SHP77 (cell line): ENCODE data around the gene ZNF689.
"Not testable (repeated sequence)": the region's sequence is repeated elsewhere in the genome, so short reads cannot be mapped to it uniquely, and the experiment has no call there.

ENCODE experiments used
- DNase-seq, 2 experiments: peaks; one replicate each; lab custom pipeline; 2025; lab: John Stamatoyannopoulos, UW

ZNF689 gene

DNA sequence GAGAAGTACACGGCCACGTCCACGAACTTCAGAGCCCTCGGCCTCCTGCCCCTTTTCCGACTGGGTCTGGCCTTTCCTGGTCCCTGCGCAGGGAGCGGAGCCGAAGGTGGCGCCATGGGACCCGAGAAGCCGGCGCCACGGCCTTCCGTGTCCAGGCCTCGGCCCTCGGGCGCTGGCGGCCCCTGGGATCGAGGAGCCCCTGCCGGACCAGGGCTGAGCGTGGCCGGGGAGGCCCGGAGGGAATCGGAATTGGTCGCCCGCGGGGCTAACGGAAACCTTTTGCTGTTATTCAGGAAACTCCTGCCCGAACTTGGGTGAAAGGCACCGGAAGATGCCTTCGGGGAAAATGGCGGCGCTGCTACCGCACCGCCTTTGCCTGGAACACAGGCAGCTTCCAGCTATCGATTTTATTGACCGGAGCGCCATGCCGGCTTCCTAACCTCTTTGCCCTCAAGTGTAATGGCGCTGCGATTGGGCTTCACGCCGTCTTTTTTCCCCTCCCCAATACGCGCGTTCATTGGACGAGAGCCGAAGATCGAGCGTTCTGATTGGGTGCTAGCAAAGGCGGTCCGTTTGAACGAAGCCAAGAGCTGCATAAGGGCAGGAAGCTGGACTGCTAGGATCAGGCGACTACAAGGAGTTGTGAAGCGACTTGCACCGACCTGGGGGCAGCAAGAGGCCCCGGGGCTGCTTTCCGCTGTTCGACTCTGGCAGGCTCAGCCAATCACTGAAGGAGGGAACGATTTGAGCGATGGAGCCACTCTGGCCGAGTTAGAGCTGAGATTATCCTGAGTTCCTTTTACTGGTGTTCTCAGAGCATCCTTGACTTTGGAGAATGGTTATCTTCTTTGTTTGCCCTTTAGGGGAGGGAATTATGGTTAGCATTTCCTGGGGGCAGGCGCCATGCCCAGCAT is at the start of gene ZNF689:
ZNF689 (minus strand) TSS at position 464 of the 914 bp plus-strand sequence; CDS start at position 116, 348 bp downstream.
- DNase-seq: peak; percentile 98

DNA sequence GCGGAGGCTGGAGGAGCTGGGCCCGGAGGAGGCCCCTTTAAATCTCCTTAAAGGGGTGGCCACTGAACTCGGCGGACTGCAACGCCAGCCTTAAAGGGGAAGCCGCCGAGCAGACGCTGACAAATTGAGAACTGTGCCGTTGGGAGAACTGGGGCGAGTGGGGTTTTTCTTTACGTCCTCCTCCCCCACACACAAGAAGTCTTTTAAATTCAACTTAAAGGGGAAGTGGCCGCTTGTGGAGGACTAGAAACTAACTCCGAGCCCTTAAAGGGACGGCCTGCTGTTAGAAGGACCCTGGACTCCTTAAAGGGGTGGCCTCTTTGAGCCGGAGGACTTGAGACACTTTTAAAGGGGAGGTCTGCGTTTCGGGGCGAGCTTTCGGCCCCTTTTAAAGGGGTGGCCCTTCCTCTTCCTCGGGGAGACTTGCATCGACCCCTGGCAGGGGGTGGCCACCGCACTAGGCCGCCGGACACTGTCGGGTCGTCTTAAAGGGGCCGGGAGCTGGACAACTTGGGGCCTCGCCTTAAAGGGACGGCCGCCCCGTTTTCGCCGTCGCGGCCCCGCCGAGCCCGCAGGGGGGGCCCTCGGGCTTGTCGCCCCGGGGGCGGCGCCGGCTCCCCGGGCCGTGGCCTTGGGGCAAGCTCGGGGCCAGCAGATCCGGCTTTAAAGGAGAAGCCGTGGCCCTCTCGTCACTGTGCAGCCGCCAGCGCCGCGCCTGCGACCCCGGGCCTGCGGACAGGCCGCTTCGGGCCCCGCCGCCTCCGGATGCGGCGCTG is 48.7 kb upstream of the ZNF689 start:
- DNase-seq: peak; percentile 94 to 96

DNA sequence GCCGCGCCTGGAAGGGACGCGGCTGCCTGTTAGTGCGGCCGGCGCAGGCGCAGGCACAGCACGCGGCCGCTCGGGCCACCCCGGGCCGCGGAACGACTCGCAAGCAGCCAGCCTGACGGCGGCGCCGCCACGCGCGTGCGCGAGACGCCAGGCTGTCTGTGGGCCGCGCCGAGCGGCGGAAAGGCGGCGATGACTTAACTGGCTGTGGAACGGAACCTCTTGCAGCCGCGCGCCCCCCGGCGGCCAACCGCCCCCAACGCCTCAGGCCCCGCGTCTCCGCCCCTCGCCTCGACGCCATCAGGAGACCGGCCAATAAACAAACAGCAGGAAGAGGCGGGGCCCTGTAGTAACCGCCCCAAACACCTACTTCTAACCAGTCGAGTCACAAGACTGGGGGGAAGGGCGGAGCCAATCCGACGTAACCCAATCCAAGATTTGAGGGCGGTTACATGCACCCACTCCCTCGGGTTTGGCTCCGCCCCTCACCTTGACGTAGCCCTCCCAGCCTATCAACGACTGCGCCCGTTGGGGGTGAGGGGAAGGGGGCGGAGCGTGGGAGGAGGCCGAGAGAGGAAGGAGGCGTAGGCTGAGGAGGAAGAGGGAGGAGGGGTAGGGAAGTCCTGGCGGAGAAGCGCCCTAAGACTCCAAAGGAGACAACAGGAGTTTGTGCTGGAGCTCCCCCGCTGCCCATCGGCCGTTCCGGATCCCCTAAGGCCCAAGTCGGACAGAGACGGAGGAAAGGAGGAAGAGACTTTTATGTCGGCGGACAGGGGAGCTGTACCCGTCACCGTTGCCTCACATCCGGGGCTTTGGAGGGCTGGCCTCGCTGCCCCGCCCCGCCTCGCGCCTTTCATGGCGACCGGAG is 47.9 kb upstream of the ZNF689 start, which contains the start of gene FBRS:
FBRS (plus strand) TSS at position 566 of the 865 bp plus-strand sequence. CDS start 1,088 bp downstream, outside the sequence.
- DNase-seq: peak; percentile 100

DNA sequence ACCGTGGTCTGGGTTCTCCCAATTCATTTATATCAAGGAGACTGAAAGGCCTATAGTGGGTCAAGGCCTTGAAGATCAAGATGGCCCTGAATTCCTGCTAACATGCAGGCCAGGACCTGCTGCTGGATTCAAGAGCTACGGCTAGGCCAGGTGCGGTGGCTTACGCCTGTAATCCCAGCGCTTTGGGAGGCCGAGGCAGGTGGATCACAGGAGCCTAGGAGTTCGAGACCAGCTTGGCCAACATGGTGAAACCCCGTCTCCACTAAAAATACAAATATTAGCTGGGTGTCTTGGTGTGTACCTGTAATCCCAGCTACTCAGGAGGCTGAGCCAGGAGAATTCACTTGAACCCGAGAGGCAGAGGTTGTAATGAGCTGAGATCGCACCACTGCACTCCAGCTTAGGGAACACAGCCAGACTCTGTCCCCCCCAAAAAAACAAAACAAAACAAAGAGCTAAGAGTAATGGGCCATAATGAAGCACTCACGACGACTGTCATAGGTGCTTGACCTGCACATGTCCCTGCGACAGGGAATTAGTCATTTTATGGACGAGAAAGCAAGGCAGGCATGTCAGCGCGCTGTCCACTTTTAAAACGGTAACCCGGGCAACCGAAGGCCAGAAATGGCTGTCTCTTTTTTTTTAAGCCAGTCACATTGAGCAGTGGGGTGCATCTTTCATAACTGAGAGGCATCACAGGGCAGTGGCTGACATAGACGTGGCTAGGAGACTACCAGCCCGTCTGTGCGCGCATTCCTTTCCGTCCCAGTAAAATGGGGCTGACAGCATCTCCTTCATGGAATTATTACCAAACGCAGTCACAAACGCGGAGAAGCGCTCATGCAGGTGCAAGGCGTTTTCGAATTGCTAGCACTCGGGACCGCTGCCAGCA is 47.0 kb upstream of the ZNF689 start:
- no peak for DNase-seq

DNA sequence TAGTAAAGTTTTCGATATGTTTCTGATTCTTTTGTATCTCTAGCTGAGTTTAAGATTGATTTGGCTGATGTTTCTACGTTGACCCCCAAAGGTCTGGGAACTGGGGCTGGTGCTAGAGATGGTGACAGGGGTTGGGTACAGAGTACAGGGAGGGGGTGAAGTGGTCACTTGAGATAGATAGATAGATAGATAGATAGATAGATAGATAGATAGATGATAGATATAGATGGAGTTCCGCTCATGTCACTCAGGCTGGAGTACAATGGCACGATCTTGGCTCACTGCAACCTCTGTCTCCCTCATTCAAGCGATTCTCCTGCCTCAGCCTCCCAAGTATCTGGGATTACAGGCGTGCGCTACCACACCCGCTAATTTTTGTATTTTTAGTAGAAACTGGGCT is 46.2 kb upstream of the ZNF689 start:
- no peak for DNase-seq

DNA sequence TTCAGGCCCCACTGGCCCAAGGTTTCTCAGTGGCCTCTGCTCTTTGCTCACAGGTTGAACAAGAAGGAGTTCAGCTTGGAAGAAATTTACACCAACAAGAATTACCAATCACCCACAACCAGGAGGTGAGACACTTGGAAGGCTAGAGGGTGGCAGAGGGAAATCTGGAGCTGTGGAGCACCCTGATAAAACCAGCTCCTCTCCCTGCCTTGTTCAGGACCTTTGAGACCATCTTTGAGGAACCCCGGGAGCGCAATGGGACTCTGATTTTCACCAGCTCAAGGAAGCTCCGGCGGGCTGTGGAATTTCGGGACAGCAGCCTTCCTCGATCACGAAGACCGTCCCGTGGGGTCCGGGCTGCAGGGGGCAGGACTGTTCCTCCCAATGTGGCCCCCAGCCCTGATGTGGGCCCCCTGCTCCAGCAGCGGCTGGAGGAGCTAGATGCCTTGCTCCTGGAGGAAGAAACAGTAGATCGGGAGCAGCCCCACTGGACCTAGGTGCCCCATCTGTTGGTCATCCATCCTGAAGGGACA is 45.7 kb upstream of the ZNF689 start:
- no peak for DNase-seq

DNA sequence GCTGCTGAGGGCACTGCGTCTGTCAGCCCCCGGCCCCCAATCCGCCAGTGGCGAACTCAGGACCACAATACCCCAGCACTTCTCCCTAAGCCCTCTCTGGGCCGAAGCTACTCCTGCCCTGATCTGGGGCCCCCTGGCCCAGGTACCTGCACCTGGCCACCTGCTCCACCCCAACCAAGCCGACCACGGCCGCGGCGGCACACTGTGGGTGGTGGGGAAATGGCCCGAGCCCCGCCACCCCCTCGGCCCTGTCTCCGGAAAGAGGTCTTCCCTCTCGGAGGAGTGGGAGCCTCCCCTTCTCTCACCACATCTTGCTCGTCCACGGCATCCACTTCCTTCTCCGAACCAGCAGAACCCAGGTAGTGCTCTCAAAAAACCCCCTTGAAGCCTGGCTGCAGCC is 44.7 kb upstream of the ZNF689 start:
- no peak for DNase-seq

DNA sequence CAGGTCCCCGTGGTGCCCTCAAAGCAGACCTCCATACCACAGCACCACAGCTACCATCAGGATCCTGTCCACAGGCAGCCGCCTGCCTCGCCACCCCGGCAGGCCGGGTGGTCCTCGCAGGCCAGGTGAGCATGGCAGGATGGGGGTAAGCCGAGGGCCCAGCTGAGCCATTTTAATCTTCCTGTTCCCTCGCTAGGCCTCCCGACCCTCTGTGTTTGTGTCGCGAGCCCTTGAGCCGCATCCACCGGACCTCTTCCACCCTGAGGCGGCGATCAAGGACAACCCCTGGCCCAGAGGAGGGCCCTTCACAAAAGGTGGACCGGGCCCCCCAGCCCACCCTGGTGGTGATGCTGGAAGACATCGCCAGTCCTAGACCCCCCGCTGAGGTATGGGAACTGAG is 42.5 kb upstream of the ZNF689 start:
- no peak for DNase-seq

DNA sequence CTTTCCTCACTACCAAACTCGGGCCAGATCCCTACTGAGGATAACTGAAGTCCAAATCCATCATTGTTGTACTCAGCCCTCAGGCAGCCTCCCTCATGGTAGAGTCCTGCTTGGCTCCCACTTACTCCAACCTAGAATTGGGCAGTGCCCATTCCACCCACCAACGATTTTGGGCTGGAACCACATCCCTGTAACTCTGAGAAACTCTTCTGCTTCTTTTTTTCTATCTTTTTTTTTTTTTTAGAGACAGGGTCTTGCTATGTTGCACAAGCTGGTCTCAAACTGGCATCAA is 41.8 kb upstream of the ZNF689 start:
- DNase-seq: no peak

DNA sequence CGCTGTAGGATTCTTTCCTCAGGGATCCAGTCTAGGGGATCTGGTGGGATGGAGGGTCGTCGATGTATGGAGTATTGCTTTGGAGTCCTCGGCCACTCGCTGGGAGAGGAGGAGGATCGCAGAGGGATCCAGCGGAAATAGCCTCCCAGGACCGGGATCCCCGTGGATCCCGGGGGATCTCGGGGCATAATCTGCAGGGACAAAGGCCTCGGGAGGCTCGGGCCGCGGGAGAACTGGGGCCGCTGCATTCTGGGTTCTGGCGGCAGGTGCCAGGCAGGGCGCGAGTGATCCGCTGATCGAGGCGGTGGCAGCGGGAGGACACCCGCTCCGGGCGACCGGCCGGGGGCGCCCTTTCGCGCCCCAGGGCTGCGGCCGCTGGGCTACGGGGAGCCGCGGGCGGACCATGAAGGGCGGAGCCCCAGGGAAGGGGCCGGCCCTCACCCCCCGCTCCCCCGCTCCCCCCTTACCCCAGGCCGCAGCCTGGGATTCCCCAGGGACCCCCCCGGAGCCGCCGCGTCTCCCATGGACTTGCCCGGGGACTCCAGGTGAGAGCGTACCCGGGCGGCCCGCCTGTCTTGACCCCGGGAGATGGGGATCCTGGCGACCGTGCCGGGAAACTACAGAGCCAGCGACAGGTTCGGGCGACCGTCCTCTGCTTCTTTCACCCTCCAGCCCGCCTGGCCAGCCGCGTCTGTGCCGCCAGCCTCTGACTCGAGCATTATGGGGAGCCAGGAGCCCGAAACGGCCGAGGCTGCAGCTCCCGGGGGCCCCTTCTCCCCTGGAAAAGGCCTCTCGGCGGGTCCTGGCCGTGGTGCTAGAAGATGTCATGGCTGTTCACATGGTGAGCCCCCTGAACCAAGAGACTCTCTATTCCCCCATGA is 41.2 kb upstream of the ZNF689 start:
- peak; percentile 58 to 60 for DNase-seq

DNA sequence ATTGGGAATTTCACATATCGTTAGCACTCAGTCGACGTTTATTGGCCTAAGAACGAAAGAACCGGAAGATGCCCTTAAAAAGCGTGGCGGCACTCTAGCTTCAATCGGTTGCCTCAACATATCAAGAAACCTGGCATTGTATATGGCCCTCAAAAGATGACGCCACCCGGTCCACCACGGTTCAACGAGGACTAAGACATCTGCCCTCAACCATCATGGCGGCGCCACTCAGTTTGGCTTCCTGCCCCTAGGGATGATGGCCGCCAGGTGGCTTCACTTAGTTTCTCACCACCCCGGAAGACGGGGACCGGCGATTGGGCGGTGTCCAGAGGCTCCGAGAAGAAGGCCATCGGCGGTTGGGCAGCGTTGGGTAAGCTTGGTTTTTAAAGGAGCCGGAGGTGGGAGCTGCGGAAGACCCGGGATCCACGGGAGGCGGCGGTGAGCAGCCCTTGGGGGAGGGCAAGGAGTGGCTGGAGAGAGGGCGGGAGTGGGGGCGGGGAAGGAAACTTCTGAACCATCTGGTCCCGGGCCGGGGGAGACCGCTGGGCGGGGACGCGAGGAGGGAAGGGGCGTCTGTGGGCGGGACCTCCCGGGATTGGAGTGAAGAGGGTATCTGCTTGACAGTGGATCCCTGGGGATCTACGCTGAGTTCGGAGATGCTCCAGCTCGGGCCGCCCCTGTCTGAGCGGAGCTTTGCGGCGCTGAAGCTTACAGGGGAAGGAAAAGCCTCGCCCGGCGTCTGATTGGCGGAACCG is 40.4 kb upstream of the ZNF689 start, which contains the start of gene PRR14:
PRR14 (plus strand) TSS at position 592 of the 755 bp plus-strand sequence. CDS start 686 bp downstream, outside the sequence.
- DNase-seq: peak; percentile 99 to 100

DNA sequence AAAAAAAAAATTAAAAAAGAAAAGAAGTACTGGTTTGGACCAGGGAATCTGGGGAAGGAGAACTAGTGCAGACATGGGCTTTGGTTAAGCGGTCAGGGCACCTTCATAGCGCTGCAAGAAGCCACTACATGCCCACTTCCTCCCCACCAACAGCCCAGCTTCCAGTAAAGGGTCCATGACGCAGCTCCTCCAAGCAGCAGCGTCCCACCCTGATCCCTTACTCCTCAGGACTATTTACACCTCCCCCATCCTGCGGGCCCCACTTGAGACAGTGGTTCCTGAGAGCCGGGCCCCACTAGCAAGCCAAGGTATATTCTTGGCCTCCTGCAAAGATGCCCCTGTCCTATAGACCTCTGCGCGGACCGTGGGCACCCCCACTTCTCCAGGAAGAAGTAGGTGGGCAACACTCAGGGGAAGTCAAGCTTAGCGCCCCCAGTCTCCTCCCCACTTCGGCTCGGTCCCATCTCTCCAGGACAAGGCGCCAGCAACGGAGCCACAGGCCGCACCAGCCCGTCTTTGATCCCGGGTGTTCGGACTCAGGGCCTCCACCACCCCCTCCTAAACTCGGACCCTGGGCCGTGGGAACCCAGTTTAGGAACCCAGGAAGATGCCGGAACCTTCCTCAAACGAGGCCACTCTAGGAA is 39.7 kb upstream of the ZNF689 start:
- DNase-seq: no peak

DNA sequence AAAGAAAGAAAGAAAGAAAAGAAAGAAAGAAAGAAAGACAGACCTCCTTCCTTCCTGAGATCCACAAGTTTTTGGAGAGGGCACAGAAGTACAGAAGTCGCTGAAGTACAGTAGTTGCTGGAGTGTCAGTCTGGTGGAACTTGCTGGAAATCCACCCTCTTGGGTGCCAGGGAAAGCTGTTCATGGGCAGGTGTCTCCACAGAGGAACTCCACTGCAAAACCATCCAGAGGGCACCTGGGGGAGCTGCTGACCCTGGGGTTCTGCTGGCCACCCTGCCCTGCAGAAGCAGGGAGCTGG is 37.0 kb upstream of the ZNF689 start:
- DNase-seq: no peak

DNA sequence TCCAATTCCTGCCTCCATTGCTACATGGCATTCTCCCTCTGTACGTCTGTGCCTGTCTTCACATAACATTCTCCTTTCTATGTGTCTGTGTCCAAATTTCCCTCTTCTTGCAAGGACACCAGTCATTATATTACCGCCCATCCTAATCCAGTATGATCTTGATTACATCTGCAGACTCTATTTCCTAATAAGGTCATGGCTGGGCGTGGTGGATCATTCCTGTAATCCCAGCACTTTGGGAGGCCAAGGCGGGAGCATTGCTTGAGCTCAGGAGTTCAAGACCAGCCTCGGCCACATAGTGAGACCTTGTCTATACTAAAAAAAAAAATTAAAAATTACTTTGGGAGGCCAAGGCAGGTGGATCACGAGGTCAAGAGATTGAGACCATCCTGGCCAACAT is 35.5 kb upstream of the ZNF689 start:
- DNase-seq: no peak

DNA sequence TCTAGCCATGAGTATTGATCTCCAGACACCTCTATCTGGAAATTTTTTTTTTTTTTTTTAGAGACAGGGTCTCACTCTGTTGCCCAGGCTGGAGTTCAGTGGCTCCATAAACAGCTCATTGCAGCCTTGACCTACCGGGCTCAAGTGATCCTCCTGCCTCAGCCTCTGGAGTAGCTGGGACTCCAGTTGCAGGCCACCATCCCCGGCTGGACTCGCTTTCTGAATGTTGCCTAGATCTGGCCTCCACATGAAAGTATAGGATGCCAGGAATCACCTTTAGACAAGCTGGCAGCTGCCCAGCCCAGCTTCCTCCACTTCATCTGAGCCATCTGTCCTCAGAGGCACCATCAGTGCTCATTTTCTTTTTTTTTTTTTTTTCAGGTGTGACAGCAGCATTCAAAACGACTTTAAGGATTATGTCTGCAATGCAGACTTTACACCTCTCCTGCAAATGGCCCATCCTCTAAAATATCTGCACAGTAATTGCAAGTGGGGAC is 34.2 kb upstream of the ZNF689 start:
- DNase-seq: peak in 1 of 2 experiments; percentile 33

DNA sequence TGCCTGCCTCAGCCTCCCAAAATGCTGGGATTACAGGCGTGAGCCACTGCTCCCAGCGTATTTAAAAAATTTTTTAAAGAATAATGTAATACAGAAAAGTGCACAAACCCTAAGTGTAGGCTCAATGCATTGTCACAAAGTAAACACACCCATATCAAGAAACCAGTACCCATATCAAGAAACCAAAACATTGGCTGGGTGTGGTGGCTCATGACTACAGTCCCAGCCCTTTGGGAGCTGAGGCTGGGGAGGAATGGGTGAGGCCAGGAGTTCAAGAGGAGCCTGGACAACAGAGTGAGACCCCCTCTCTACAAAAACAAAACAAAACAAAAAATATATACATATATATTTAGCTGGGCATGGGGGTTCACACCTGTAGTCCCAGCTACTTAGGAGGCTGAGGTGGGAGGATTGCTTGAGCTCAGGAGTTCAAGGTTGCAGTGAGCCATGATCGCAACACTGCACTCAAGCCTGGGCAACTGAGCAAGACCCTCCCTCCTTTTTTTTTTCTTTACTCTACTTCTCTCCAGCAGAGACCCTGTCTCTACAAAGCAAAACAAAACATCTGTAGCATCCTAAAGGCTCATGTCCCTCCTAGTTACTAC is 31.3 kb upstream of the ZNF689 start:
- no peak for DNase-seq

DNA sequence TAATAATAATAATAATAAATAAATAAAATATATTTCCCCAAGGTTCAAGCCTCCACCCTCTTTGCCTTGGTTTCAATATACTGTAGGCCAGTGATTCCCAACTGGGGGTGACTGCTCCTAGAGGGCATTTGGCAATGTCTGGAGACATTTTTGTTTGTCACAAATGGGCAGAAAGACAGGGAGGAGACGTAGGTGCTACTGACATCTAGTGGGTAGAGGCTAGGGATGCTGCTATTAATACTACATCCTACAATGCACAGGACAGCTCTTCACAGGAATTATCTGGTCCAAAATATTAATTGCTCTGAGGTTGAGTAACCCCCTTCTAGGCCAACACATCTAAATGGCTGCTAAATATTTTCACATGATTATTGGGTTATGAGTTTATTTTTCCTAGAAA is 27.8 kb upstream of the ZNF689 start:
- peak; percentile 61 to 74 for DNase-seq

DNA sequence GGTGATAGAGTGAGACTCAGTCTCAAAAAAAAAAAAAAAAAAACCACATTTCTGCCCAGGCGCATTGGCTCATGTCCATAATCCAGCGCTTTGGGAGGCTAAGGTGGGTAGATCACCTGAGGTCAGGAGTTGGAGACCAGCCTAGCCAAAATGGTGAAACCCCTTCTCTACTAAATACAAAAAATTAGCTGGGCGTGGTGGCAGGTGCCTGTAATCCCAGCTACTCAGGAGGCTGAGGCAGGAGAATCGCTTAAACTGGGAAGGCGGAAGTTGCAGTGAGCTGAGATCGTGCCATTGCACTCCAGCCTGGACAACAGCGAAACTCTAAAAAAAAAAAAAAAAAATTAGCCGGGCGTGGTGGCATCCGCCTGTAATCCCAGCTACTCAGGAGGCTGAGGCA is 26.9 kb upstream of the ZNF689 start:
- not testable (repeated sequence) for DNase-seq
